ENCODE data around the gene CNTNAP2. TPM values are rescaled to one million over a fixed set of nuclear protein-coding genes. Genes with fewer than 3 reads are reported as not detected.

Gene CNTNAP2
- total and polyA plus RNA-seq, 2 of the 8 experiments (the other 6 are each of a cell fraction or from before 2014, with no cell fraction given) = 27.9 to 71.0 TPM

- H3K79me1 ChIP-seq (ENCODE audit: low read depth, low read length) = no peaks in the 10 kb centered on the region
- 83% methylated on average over 3 of the region's 3 CpGs; no CpG with 5 or more reads in 1 of the 2 experiments for WGBS, 2 experiments (ENCODE audit: extremely low coverage in 1 of 2, insufficient coverage in 1 of 2, insufficient read length in 1 of 2, insufficient replicate concordance in 2 of 2, low coverage in 1 of 2, low lambda C conversion rate in 2 of 2, missing lambda C conversion rate in 1 of 2)
- no peak overlapping the region for H3K18ac ChIP-seq (ENCODE audit: extremely low read depth, low read length)
- ChIA-PET CTCF (ENCODE audit: partially characterized antibody) (interaction anchor here (1.0 to 1.3 kb wide), 2 partner anchors 13 to 464 kb away, joined by 3 read pairs; no protein-coding TSS in a partner anchor), POLR2A (ENCODE audit: partially characterized antibody) (no interaction called here)
- H2BK12ac ChIP-seq (ENCODE audit: low read depth, low read length) = no peak overlapping the region
- no peaks in the 10 kb centered on the region for H3K23me2 ChIP-seq (ENCODE audit: low read depth, low read length)
- H4K8ac ChIP-seq (ENCODE audit: extremely low read depth, insufficient read depth, low read length) = no peak overlapping the region
- H4K91ac ChIP-seq (replicated peaks; ENCODE audit: insufficient read length, low read length) = no peak overlapping the region
- H4K5ac ChIP-seq (ENCODE audit: insufficient read length, low read depth, low read length) = no peak overlapping the region
- no peak overlapping the region for H2BK15ac ChIP-seq (ENCODE audit: low read length)
- H2BK120ac ChIP-seq (replicated peaks; ENCODE audit: low read depth, low read length) = no peak overlapping the region
- H2AFZ ChIP-seq (ENCODE audit: low read length) = no peak overlapping the region
- H3K23ac ChIP-seq (ENCODE audit: insufficient read length) = no peak overlapping the region
- no peak overlapping the region for H3K4ac ChIP-seq (replicated peaks; ENCODE audit: insufficient read length, low read depth, low read length)
- H2BK20ac ChIP-seq (ENCODE audit: low read length) = no peak overlapping the region
- H3K36me3 ChIP-seq (ENCODE audit: control insufficient read depth in 2 of 4, insufficient read depth in 4 of 4, low read length in 3 of 4) = no peaks in the 10 kb centered on the region
- no peak overlapping the region for H3K4me3 ChIP-seq (ENCODE audit: extremely low read depth in 1 of 4, insufficient read depth in 2 of 4, low read depth in 3 of 4, low read length in 4 of 4)
- no peaks in the 10 kb centered on the region for H3K4me1 ChIP-seq (replicated peaks in 1 of 4; ENCODE audit: control insufficient read depth in 3 of 4, insufficient read depth in 4 of 4, low read length in 3 of 4)
- H3K79me2 ChIP-seq (ENCODE audit: control insufficient read depth in 1 of 2, insufficient read depth in 2 of 2, low read length in 2 of 2) = no peaks in the 10 kb centered on the region
- no peak overlapping the region for H3K56ac ChIP-seq (replicated peaks; ENCODE audit: insufficient read length, low read depth, low read length)
- no peaks in the 10 kb centered on the region for H3K27me3 ChIP-seq (replicated peaks in 1 of 4; ENCODE audit: control insufficient read depth in 3 of 4, extremely low read depth in 1 of 4, insufficient read depth in 3 of 4, low read length in 3 of 4)
- H3K14ac ChIP-seq (ENCODE audit: insufficient read length) = no peak overlapping the region
- no peak overlapping the region for H3K27ac ChIP-seq (ENCODE audit: low read depth, low read length)
- no peak overlapping the region for H3K9ac ChIP-seq (replicated peaks in 1 of 4; ENCODE audit: extremely low read depth in 1 of 4, low read depth in 3 of 4, low read length in 3 of 4)
- no peak overlapping the region for H3K4me2 ChIP-seq (ENCODE audit: insufficient read depth in 1 of 2, low read depth in 2 of 2, low read length in 2 of 2)
- no peaks in the 10 kb centered on the region for H4K20me1 ChIP-seq (replicated peaks in 1 of 2; ENCODE audit: control insufficient read depth in 1 of 2, insufficient read depth in 2 of 2, low read length in 2 of 2)
- no peak for TF ChIP-seq USF2 (IDR thresholded peaks at IDR 0.05; ENCODE audit: low read length)
- TF ChIP-seq BRCA1 (IDR thresholded peaks at IDR 0.05; ENCODE audit: low read depth, low read length) = no peak
- TF ChIP-seq POLR2A (IDR thresholded peaks at IDR 0.05; ENCODE audit: control extremely low read depth in 1 of 2, low read depth in 2 of 2, low read length in 2 of 2) = no peak
- H2BK5ac ChIP-seq (ENCODE audit: low read depth, low read length) = no peak overlapping the region
- no peak overlapping the region for H2AK5ac ChIP-seq (ENCODE audit: low read depth, low read length)
- DNase-seq (ENCODE audit: low read depth in 1 of 2, low spot score in 2 of 2) (no peak), FAIRE-seq (no peak)
- H3K9me3 ChIP-seq (ENCODE audit: insufficient read depth in 2 of 2, low read depth in 1 of 2, low read length in 1 of 2) = no peaks in the 10 kb centered on the region
These were observed 543.1 kb downstream of the CNTNAP2 start for GRCh38 chr7:146659732-146660131.
